NB4 (cell line): ENCODE measurements around the gene PTPRD.

ENCODE experiments used
- DNase-seq: peaks from one replicate; pipeline ENCODE4 v3.0.0; 2010; ENCODE audit warnings: low read depth
- H3K4me3 ChIP-seq: one replicate; pipeline ENCODE4 v1.5.1; 2011; ENCODE audit warnings: mild to moderate bottlenecking, low read depth, low read length, moderate library complexity
- MYC ChIP-seq: IDR thresholded peaks from 2 replicates; pipeline ENCODE4 v1.6.1; 2011; ENCODE audit warnings: low read depth, low read length
- POLR2A ChIP-seq: IDR thresholded peaks from 2 replicates; pipeline ENCODE4 v1.6.1; 2011; ENCODE audit warnings: mild to moderate bottlenecking; ENCODE audit not compliant: insufficient read length; ENCODE audit errors: extremely low read depth
- TF ChIP-seq, protein P1 (sequence below): IDR thresholded peaks from 2 replicates; pipeline ENCODE4 v1.6.1; 2011; ENCODE audit warnings: low read depth, low read length
- TF ChIP-seq, protein P2 (sequence below): IDR thresholded peaks from one replicate; pipeline ENCODE4 v1.5.1; 2012; ENCODE audit warnings: low read depth, low read length

The PTPRD gene

DNA sequence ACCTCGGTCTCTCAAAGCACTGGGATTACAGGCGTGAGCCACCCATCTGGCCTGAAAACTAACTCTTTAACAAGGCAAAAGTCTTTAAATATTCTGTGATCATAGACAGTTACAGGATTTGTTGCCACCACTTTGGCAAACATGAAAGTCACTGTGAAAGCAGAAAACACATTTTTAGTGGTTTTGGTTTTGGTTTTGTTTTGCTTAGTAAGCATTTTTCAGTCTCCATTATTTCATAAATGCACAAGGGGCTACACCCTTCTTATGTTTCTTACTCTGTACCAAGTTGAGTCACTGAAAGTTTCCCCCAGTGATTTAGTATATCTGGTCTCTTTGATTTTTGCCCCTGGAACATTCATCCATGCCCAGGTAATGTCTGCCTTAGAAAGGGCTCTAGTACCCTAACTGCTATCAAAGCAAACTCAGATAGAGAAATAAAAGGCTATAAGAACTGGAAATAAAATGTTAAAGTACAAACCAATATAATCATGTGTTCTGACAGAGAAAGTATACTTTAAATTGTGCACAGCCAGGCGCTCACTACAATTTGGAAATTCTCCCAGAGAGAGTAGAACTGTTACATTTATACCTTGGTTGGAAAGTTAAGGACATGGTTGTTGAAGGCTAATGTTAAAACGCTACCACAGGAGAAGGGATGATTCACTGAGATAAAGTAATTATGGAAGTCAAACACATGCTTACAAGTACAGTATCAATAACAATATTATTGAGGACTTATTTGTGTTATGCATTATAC lies 1790.7 kb downstream of the PTPRD start:
- DNase-seq, result no peak
- TF ChIP-seq MYC (no peak), POLR2A (no peak)
- H3K4me3 ChIP-seq, result no peak overlapping the region

DNA sequence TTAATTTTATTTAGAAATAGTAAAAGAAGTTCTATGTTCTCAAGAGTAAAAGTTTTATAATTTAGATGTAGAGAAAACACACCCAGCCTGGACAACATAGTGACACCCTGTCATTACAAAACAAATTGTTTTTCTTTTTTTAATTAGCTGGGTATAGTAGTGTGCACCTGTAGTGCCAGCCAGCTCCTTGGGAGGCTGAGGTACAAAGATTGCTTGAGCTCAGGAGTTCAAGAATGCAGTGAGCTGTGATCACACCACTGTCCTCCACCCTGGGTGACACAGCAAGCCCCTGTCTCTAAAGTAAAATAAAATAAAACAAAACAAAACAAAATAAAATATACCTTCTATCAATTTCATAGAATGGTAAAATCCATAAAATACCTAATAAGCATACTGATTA lies 1795.5 kb downstream of the PTPRD start:
- no peak for DNase-seq
- TF ChIP-seq POLR2A, result no peak
- TF ChIP-seq, protein P1, sequence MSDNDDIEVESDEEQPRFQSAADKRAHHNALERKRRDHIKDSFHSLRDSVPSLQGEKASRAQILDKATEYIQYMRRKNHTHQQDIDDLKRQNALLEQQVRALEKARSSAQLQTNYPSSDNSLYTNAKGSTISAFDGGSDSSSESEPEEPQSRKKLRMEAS, result no peak
- no peak for TF ChIP-seq MYC
- TF ChIP-seq, protein P2, sequence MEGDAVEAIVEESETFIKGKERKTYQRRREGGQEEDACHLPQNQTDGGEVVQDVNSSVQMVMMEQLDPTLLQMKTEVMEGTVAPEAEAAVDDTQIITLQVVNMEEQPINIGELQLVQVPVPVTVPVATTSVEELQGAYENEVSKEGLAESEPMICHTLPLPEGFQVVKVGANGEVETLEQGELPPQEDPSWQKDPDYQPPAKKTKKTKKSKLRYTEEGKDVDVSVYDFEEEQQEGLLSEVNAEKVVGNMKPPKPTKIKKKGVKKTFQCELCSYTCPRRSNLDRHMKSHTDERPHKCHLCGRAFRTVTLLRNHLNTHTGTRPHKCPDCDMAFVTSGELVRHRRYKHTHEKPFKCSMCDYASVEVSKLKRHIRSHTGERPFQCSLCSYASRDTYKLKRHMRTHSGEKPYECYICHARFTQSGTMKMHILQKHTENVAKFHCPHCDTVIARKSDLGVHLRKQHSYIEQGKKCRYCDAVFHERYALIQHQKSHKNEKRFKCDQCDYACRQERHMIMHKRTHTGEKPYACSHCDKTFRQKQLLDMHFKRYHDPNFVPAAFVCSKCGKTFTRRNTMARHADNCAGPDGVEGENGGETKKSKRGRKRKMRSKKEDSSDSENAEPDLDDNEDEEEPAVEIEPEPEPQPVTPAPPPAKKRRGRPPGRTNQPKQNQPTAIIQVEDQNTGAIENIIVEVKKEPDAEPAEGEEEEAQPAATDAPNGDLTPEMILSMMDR, result no peak

DNA sequence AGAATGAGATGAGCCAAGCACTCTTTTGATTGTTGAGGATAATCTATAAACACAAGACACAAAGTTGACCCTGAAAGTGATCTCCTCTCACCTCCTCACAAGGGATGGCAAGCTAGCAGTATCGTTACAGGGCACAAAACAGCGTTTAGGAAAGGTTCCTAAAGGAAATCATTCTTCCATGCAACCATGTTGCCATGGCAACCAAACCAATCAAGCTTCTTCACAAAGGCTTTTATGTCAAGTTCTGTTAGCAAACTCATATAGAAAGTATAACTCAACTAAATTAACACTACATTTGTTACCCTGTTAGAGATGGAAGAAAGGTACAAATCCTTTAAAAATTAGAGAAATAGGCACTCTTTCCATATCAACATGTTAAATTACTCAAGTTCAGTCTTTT lies 1796.4 kb downstream of the PTPRD start:
- TF ChIP-seq POLR2A (no peak), MYC (no peak)
- TF ChIP-seq, protein P1, result no peak
- no peak for DNase-seq
- no peak overlapping the region for H3K4me3 ChIP-seq

More for the DNA sequence above, 1795.5 kb downstream of the PTPRD start:
- H3K4me3 ChIP-seq, result no peak overlapping the region

DNA sequence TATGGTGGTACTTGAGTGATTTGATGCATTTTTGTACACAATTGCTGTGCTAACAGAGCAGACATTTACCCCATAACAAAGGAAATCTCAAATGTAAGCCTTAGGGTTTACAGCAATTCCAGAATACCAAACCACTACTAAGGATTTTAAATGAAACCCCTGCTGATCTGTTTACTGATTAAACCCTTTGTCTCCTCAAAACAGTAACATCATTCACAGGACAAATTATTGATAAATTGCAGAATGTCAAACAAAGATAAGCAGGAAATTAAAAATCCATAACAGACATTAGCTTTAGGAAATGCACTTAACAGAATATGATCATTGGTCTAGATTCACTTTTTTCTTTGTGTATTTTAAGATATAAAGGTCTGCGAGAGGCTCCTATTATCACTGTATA lies 1796.9 kb downstream of the PTPRD start:
- no peak overlapping the region for H3K4me3 ChIP-seq
- DNase-seq, result no peak
- TF ChIP-seq, protein P2, result no peak
- TF ChIP-seq MYC (no peak), POLR2A (no peak)
- TF ChIP-seq, protein P1, result no peak

DNA sequence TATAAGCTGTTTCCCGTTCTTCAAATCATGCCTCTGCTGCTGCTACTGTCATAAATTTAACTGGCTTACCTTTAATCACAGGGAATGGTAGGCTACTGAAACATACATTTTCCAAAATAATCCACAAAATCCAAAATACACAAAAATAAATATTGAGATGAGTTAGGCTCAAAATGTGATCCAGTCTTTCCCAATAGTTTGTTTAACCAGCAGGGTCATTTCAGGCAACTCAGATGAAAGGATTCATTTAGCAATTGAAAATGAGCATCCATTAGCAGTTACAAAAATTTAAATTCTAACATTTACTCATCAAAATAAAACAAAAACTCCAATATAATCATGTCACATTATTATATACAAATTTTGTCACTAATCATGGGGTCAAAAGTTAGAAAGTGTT lies 1797.6 kb downstream of the PTPRD start:
- DNase-seq, result no peak
- no peak overlapping the region for H3K4me3 ChIP-seq

DNA sequence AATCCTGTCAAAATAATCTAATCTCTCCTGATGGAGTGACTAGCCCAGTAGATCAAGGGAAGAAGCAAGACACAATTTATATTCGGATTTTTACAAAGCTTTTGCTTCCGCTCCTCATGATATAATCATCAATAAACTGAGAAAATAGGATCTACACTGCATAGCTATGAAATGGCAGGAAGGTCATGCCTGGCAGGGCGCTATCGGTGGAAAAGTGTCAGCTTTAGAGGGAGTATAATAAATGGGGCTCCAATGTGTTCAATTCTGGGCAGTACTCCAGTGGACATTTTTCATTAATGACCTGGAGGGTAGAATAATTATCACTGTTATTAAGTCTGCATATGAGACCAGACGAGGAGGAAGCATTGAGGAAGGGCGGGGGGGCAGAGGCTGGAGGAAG lies 1799.9 kb downstream of the PTPRD start:
- TF ChIP-seq, protein P2, result no peak
- TF ChIP-seq, protein P1, result no peak
- TF ChIP-seq MYC (no peak), POLR2A (no peak)
- no peak overlapping the region for H3K4me3 ChIP-seq
- DNase-seq, result no peak

More for the DNA sequence above, 1797.6 kb downstream of the PTPRD start:
- TF ChIP-seq, protein P1, result no peak
- TF ChIP-seq MYC (no peak), POLR2A (no peak)
- TF ChIP-seq, protein P2, result no peak

DNA sequence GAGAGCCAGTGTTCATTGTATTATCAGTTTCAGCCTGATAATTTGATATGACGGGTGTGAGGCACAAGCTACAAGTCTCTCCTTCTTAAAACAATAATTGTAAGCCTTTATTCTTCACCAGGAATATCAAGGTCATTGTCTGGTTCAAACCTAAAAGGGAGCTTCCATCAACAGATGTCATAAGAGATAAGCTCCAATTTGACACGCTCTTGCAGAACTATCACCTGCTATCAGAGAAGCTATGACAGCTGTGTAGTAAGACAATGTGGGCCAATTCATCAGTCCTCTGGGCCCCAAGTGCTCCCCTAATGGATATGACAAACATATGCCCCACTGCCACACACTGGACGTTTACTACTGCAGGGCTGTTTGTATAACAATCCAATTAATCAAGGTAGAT lies 1803.1 kb downstream of the PTPRD start:
- H3K4me3 ChIP-seq, result no peak overlapping the region
- no peak for DNase-seq
- TF ChIP-seq, protein P1, result no peak
- TF ChIP-seq, protein P2, result no peak
- TF ChIP-seq POLR2A (no peak), MYC (no peak)
